Colonic mucosa (tissue), 4 donors: ENCODE results near the gene NKAIN4. TPM values are rescaled to one million over a fixed set of nuclear protein-coding genes. Genes with fewer than 3 reads are reported as not detected.

Experiments
- DNase-seq: peaks from one replicate; pipeline ENCODE4 v3.0.0-alpha.2; 2020
- H3K27ac ChIP-seq: fragments of 200-600 bp; one replicate; pipeline ENCODE4 v1.8.0; 2021
- H3K27me3 ChIP-seq: fragments of 200-600 bp; one replicate; pipeline ENCODE4 v1.8.0; 2021
- H3K36me3 ChIP-seq: fragments of 200-600 bp; one replicate; pipeline ENCODE4 v1.8.0; 2021
- H3K4me1 ChIP-seq: fragments of 200-600 bp; one replicate; pipeline ENCODE4 v1.8.0; 2021; ENCODE audit warnings: mild to moderate bottlenecking
- H3K4me3 ChIP-seq: fragments of 200-600 bp; one replicate; pipeline ENCODE4 v1.8.0; 2021
- H3K9ac ChIP-seq, 2 donors: one replicate each; pipeline ENCODE4 v1.7.0; 2013; ENCODE audit warnings: control low read depth in 2 of 2, low read depth in 2 of 2, low read length in 2 of 2
- H3K9me3 ChIP-seq: fragments of 200-600 bp; one replicate; pipeline ENCODE4 v1.8.0; 2021
- CTCF ChIP-seq: fragments of 200-600 bp; IDR thresholded peaks from one replicate; pipeline ENCODE4 v1.8.0; 2022; ENCODE audit warnings: antibody characterized with exemption, mild to moderate bottlenecking
- intact Hi-C: fragments of 100-400 bp; cut with DNase I; formaldehyde crosslinking; loops from one replicate; pipeline ENCODE4 v1.14.1; 2022
- total RNA-seq, 2 donors: library from RNA; stranded (reverse); fragmentation: NEBNext Ultra II Directional in 1 of 2; extraction: Animal tissue kit (Norgen Biotek cat#: 25700) in 1 of 2; gene quantifications; one replicate each; pipeline ENCODE4 v1.2.1, GENCODE V29; 2021
- donor health status: healthy.
- donor health status: DM: no; HTN: no; CAD: no.
- donor health status: DM: no; HTN: no; CAD: no.

Gene NKAIN4
- total RNA-seq, 2 donors from 2014 or later = 0.29 TPM; not detected in 1

GRCh38 chr20:63220696-63221399 is 33.4 kb downstream of the NKAIN4 start:
- DNase-seq = no peak
- no peak overlapping the region for H3K27ac ChIP-seq
- no peaks in the 10 kb centered on the region for H3K27me3 ChIP-seq
- no peaks in the 10 kb centered on the region for H3K9me3 ChIP-seq
- intact Hi-C loops = no loop called here
- no peak for TF ChIP-seq CTCF
- H3K4me1 ChIP-seq = peaks cover 6% of the 10 kb centered on the region
- no peak overlapping the region for H3K4me3 ChIP-seq
- no peaks in the 10 kb centered on the region for H3K36me3 ChIP-seq
- no peak overlapping the region for H3K9ac ChIP-seq

GRCh38 chr20:63219866-63220521 is 34.3 kb downstream of the NKAIN4 start:
- no peaks in the 10 kb centered on the region for H3K9me3 ChIP-seq
- intact Hi-C loops = no loop called here
- no peak overlapping the region for H3K9ac ChIP-seq

DNA sequence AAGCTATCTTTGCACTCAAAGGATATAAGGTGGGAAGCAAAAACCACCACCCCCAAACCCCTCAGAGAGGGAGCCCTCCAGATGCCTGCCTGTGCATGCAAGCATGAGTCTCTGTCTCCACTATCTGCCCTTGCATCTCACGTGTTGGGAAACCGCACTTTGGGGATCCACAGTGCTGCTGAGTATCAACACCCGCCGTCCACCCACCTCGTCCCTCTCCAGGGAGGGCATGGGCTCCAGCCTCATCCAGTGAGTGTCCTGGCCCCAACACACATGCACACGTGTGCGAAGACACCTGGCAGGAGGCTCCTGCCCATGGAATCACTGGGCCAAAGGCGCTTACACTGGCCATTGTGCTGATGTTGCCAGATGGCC is 34.8 kb downstream of the NKAIN4 start:
- Histone ChIP-seq H3K36me3 (no peaks in the 10 kb centered on the region), H3K9ac (no peak overlapping the region), H3K4me3 (no peak overlapping the region), H3K4me1 (peaks cover 6% of the 10 kb centered on the region), H3K9me3 (no peaks in the 10 kb centered on the region), H3K27me3 (no peaks in the 10 kb centered on the region), H3K27ac (no peak overlapping the region)
- DNase-seq = no peak
- TF ChIP-seq CTCF = no peak
- intact Hi-C loops = no loop called here

More at GRCh38 chr20:63219866-63220521, 34.3 kb downstream of the NKAIN4 start:
- DNase-seq = no peak
- no peak for TF ChIP-seq CTCF
- no peaks in the 10 kb centered on the region for H3K27me3 ChIP-seq
- H3K36me3 ChIP-seq = no peaks in the 10 kb centered on the region
- peaks cover 6% of the 10 kb centered on the region for H3K4me1 ChIP-seq
- no peak overlapping the region for H3K27ac ChIP-seq
- no peak overlapping the region for H3K4me3 ChIP-seq

DNA sequence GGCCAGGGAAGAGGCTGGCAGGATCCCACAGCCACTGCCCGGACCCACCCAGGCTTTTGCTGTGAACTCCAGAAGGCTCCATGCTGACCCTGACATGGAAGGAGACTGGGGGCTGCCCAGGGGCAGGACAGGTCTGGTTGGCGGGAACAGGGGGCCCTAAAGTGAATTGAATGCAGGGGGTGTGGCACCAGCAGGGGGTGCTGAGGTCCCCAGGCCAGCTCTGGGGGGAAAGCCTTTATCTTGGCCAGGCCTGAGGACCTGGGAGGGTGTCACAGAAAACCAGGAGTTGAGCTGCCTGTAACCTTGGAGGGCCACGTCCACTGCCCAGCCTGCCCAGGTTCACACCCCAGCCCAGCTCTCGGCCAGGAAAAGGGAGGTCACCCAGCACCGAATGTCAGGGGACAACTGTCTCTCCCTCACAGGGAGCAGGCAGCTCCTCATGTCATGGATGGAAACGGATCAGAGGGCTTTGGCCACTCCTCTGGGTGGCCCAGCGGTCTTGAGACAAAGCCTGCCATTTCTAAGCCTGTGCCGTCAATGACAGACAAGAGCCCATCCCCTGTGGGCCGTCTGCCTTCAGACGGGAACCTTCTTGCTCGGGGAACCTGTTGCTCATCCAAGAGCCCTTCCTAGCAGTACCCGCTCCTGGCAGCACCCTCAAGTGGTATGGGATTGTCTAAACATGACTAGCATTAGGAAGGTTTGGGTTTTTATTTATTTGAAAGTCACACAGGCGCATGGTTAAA is 35.4 kb downstream of the NKAIN4 start:
- no peak overlapping the region for H3K4me3 ChIP-seq
- no peak overlapping the region for H3K9ac ChIP-seq
- no peaks in the 10 kb centered on the region for H3K27me3 ChIP-seq
- no peaks in the 10 kb centered on the region for H3K9me3 ChIP-seq
- no peaks in the 10 kb centered on the region for H3K36me3 ChIP-seq
- TF ChIP-seq CTCF = no peak
- no peak for DNase-seq
- intact Hi-C loops = no loop called here
- peaks cover 6% of the 10 kb centered on the region for H3K4me1 ChIP-seq
- H3K27ac ChIP-seq = no peak overlapping the region

- intact Hi-C loops = no loop called here
- Histone ChIP-seq H3K36me3 (no peaks in the 10 kb centered on the region), H3K27me3 (no peaks in the 10 kb centered on the region), H3K4me3 (no peak overlapping the region), H3K9me3 (no peaks in the 10 kb centered on the region), H3K4me1 (peaks cover 6% of the 10 kb centered on the region), H3K9ac (no peak overlapping the region), H3K27ac (no peak overlapping the region)
- no peak for TF ChIP-seq CTCF
- DNase-seq = no peak
Measured at GRCh38 chr20:63217706-63218105, 36.6 kb downstream of the NKAIN4 start.
